DMS 273 (cell line): ENCODE data around the gene IRF7.

ENCODE experiments used
- DNase-seq: peaks from one replicate; lab custom pipeline; 2025; ENCODE audit not compliant: unreplicated experiment; lab: John Stamatoyannopoulos, UW

The IRF7 gene

GRCh38 chr11:608791-609251 lies 6.9 kb downstream of the IRF7 start:
- no peak for DNase-seq

GRCh38 chr11:607971-608659 lies 7.6 kb downstream of the IRF7 start:
- DNase-seq, result no peak

GRCh38 chr11:607020-607780 lies 8.6 kb downstream of the IRF7 start:
- no peak for DNase-seq

- DNase-seq, result peak; percentile 59
Observed at GRCh38 chr11:606245-606644, 9.5 kb downstream of the IRF7 start.

GRCh38 chr11:605286-606129 lies 10.2 kb downstream of the IRF7 start:
- no peak for DNase-seq

- DNase-seq, result no peak
Observed at GRCh38 chr11:603154-603553, 12.6 kb downstream of the IRF7 start.

DNA sequence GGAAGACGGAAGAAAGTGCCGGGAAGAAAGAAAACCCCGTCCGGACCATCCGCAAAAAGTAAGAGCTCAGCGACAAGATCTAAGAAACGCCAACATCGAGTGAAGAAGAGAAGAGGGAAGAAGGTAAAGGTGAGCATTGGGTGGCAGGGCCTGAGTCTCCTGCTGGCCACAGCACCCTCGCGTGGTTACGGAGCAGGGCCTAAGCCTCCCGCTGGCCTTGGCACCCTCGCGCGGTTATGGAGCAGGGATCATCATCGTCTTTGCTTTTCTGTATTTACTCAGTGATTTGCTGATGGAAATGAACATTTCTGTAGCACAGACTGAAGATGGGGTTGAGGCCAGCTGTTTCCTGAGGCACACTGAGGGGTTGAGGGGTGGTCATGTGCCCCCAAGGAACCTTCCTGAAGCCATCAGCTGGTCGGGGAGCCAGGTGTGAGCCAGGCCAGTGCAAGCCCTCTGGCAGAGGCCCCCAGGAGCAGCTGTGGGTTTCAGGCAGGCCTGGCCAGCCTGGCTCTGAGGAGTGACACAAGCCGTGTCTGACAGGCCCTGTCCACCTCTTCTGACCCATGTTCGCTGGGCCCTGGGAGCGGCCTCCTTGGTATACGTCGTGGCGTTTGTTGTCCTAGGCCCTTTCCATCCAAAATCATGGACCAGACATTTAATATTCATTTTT lies 14.0 kb downstream of the IRF7 start:
- DNase-seq, result no peak

- DNase-seq, result no peak
Observed at GRCh38 chr11:598005-598680, 17.6 kb downstream of the IRF7 start.

DNA sequence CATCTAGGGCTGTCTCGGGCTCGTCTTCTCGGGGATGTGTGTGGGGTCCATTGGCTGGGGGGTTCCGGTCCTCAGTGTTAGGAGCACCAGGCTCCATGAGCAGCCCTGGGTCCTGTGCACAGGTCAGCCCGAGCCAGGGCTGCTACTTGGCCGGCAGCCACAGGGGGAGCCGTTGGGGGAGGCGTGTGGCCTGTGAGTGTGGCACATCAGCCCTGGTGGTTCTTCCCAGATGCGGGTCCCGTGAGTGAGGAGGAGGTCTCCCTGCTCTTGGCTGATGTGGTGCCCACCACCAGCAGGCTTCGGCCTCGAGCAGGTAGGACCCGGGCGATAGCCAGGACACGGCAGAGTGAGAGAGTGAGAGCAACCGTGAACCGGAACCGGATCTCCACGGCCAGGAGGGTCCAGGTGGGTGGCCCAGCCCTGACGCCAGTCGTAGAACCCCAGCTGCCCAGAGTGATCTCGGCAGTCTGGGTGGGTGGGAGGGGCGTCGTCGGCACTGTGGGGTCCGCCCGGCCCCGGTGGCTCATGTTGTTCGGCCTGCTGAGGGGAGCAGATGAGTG lies 18.5 kb downstream of the IRF7 start:
- no peak for DNase-seq

GRCh38 chr11:596374-596773 lies 19.4 kb downstream of the IRF7 start:
- DNase-seq, result no peak

DNA sequence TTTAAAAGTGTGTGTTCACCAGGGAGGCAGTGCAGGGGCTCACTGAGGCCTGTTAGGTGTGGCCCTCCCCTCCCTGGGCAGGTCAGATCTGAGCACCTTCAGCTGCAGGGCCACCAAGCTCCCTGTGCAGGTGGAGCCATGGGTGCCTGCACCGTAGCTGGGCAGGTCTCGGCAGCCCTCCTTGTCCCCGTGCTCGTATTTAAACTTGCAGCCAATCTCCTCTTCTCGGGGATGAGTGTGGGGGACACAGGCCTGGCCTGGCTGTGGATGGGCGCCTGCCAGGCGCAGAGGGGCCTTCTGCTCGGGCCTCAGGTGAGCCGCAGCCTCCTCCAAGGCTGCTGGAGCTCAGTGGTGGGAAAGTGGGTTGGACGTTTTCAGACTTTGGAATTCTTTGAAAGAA lies 20.4 kb downstream of the IRF7 start:
- DNase-seq, result no peak

DNA sequence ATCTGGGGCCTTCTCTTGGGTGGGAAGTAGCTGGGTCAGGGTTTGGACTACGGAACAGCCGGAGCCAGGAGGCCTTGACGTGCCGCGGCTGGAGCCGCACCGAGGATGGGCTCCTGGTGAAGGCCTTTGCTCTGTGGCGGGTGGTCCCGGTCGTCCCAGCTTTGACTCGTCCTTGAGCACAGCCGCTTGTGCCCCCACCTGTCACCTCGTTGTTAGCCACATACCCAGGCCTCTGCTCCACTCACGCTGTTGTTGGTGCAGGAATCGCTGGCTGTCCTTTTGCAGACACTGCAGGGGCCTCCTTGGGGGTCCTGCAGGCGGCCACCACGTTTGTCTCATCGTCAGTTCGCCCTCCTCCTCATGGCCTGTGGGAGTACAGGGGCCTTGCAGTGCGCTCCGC lies 22.4 kb downstream of the IRF7 start:
- no peak for DNase-seq

DNA sequence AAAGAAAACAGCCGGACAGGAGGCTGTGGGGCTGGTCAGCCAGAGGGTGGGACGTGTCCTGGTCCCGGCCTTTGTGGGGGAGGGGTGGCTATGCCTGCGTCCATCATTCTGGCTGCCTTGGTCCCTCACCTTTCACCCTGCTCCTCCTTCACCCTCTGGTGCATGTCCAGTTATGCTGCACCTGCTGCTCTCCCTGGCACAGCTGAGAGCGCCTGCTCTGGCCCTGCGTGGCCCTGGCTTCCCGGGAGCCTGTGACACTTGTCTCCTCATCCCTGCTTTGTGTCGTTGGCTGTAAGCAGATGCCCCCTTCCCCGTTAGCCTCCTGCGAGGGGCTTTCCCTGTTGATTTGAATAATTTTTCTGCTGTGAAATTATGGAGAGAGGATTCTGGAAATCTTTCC lies 22.8 kb downstream of the IRF7 start:
- no peak for DNase-seq

GRCh38 chr11:592501-592900 lies 23.2 kb downstream of the IRF7 start:
- no peak for DNase-seq

DNA sequence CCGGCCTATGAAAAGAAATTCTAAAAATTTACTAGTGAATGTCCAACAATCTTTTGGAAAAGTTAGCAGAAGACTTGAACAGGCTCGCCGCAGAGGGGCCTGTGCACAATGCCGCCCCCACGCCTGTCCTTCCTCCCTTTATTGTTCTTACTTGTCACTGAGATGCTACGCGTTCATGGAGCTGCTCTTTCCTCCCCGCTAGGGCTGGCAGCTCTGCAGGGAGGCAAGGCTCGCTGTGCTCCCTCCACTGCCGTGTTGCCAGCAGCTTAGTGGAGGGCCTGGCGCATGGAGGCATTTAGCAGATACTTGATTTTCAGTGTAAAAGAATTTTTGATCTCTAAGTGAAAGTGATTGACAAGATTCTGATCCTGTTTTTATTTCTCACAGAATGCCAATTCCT lies 24.8 kb downstream of the IRF7 start:
- no peak for DNase-seq

- no peak for DNase-seq
Observed at GRCh38 chr11:589798-590197, 26.0 kb downstream of the IRF7 start.

GRCh38 chr11:587978-588380 lies 27.8 kb downstream of the IRF7 start:
- no peak for DNase-seq

DNA sequence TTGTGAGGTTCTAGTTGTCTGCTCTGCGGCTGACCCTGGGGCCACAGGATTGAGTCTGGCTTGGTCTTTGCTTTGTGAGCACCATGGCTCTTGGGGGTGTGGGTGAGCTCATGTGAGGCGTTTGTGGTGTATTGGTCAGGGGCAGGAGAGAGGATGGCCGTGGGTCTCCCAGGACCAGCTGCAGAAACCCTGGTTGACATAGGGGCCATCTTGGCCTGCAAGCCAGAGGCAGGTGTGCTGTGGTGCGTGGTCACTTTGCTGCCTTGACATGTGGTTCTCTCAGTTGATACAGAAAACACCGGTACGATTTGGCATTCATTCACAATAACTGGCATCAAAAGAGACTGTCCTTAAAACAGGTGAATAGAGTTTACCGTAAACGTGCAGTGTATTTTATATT lies 28.2 kb downstream of the IRF7 start:
- no peak for DNase-seq

DNA sequence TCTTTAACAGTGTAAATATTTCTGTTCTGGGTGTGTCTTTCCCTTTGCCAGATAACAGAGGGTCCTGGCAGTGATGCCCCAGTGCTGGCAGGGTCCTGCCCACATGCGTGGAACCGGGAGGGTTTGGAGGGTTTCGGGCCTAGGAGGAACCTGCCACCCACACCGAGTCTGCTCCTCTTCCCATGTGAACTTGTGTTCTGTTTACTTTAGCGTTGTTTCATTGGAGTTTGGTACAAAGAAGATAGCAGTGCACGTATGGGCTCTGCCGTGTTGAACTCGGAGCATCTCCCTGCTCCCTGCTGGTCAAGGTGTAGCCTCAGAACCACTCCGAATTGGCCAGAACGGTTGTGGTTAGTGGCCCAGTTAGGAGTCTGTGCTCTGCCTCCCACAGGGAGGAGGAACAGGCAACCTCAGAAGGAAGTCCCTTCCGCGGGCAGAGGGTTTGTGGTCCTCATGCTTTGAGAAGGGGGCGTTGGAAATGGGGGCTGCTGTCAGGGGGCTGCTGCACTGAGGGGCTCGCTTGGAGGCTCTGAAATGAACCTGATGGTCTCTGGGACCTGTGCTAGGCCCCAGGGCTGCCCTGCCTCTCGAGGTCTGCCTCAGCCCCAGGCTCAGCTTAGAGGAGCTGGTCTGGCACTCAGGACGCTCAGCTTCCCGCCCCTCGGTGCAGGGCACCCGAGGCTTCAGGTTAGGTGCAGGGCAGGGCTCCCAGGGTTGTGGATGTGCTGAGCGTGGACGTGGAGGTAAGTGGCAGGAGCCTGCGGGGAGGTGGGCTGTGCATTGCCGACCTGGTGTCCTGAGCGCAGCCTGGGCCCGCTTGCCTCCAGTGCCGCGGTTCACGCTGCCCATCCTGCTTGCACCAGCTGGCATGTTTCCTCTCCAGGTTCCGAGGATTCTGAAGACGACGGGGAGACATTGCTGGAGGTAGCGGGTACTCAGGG lies 29.1 kb downstream of the IRF7 start:
- no peak for DNase-seq
